WTC11 (cell line): ENCODE measurements around the gene STARD8. TPM values are rescaled to one million over a fixed set of nuclear protein-coding genes. Genes with fewer than 3 reads are reported as not detected.

ENCODE experiments used
- ATAC-seq: fragments of 200-7000 bp; cut with Tn5 transposase; 2 replicates; pipeline ENCODE4 v1.10.0; 2021; ENCODE audit warnings: mild to moderate bottlenecking, moderate library complexity
- CTCF ChIA-PET: fragments of 300-600 bp; sonication (Branson Sonifier 250); formaldehyde crosslinking; loops from one replicate; lab custom pipeline; 2021; ENCODE audit warnings: antibody characterized with exemption; lab: Charles Lee
- POLR2A ChIA-PET: fragments of 350-600 bp; sonication (Branson Sonifier 250); formaldehyde crosslinking; loops from one replicate; lab custom pipeline; 2021; ENCODE audit warnings: antibody characterized with exemption; lab: Charles Lee
- DNase-seq: peaks from one replicate; pipeline ENCODE4 v3.0.0; 2021; ENCODE audit warnings: low spot score
- H3K27ac Mint-ChIP-seq: 2 replicates; pipeline ENCODE4 v1.8.0; 2021; ENCODE audit warnings: mixed read lengths
- H3K27me3 Mint-ChIP-seq: 2 replicates; pipeline ENCODE4 v1.8.0; 2021; ENCODE audit warnings: low read depth, mild to moderate bottlenecking, moderate library complexity, mixed read lengths
- H3K36me3 Mint-ChIP-seq: 2 replicates; pipeline ENCODE4 v1.8.0; 2021; ENCODE audit warnings: mixed read lengths
- H3K4me1 Mint-ChIP-seq: 2 replicates; pipeline ENCODE4 v1.8.0; 2022; ENCODE audit warnings: mixed read lengths
- H3K4me3 Mint-ChIP-seq: 2 replicates; pipeline ENCODE4 v1.8.0; 2021; ENCODE audit warnings: mild to moderate bottlenecking, moderate library complexity, mixed read lengths
- H3K9me3 Mint-ChIP-seq: 2 replicates; pipeline ENCODE4 v1.8.0; 2021; ENCODE audit warnings: mixed read lengths
- AFF4 ChIP-seq: sonication (generic); formaldehyde crosslinking; IDR thresholded peaks from 2 replicates; pipeline ENCODE4 v1.8.1; 2023; ENCODE audit warnings: mild to moderate bottlenecking, missing genetic modification reagents, borderline replicate concordance
- CDX4 ChIP-seq: fragments of 250-450 bp; sonication (Bioruptor Pico); IDR thresholded peaks from 2 replicates; pipeline ENCODE4 v1.9.0; 2021; ENCODE audit warnings: moderate library complexity, mild to moderate bottlenecking, inconsistent platforms, borderline replicate concordance
- E2F4 ChIP-seq: sonication (generic); formaldehyde crosslinking; IDR thresholded peaks from 2 replicates; pipeline ENCODE4 v1.8.1; 2022; ENCODE audit warnings: low read depth, mild to moderate bottlenecking, moderate library complexity, missing genetic modification reagents, borderline replicate concordance
- FOXP4 ChIP-seq: sonication (generic); formaldehyde crosslinking; IDR thresholded peaks from 2 replicates; pipeline ENCODE4 v1.8.0; 2022; ENCODE audit warnings: mild to moderate bottlenecking, missing genetic modification reagents
- GRHL2 ChIP-seq: fragments of 250-450 bp; sonication (Bioruptor Pico); IDR thresholded peaks from 2 replicates; pipeline ENCODE4 v1.8.0; 2022; ENCODE audit warnings: mild to moderate bottlenecking, moderate library complexity; ENCODE audit not compliant: insufficient replicate concordance, severe bottlenecking
- IRF1 ChIP-seq: sonication (generic); formaldehyde crosslinking; IDR thresholded peaks from 2 replicates; pipeline ENCODE4 v1.8.0; 2023; ENCODE audit warnings: missing genetic modification reagents
- MLX ChIP-seq: sonication (generic); formaldehyde crosslinking; IDR thresholded peaks from 2 replicates; pipeline ENCODE4 v1.8.1; 2023; ENCODE audit warnings: mild to moderate bottlenecking, missing genetic modification reagents, moderate library complexity
- MYBL2 ChIP-seq: sonication (generic); formaldehyde crosslinking; IDR thresholded peaks from 2 replicates; pipeline ENCODE4 v1.8.1; 2023; ENCODE audit warnings: mild to moderate bottlenecking, moderate library complexity, missing genetic modification reagents
- PRDM15 ChIP-seq: sonication (generic); formaldehyde crosslinking; IDR thresholded peaks from 2 replicates; pipeline ENCODE4 v1.8.0; 2022; ENCODE audit warnings: missing genetic modification reagents
- SOX15 ChIP-seq: fragments of 250-450 bp; sonication (Bioruptor Pico); IDR thresholded peaks from 2 replicates; pipeline ENCODE4 v1.9.0; 2021; ENCODE audit warnings: mild to moderate bottlenecking
- USF1 ChIP-seq: sonication (generic); formaldehyde crosslinking; IDR thresholded peaks from 2 replicates; pipeline ENCODE4 v1.8.0; 2022; ENCODE audit warnings: mild to moderate bottlenecking, missing genetic modification reagents
- USF2 ChIP-seq: sonication (generic); formaldehyde crosslinking; IDR thresholded peaks from 2 replicates; pipeline ENCODE4 v1.8.1; 2023; ENCODE audit warnings: mild to moderate bottlenecking, missing genetic modification reagents, moderate library complexity
- ZNF263 ChIP-seq: sonication (generic); formaldehyde crosslinking; IDR thresholded peaks from 2 replicates; pipeline ENCODE4 v1.8.1; 2022; ENCODE audit warnings: low read depth, mild to moderate bottlenecking, moderate library complexity, missing genetic modification reagents
- ZNF532 ChIP-seq: fragments of 250-450 bp; sonication (Bioruptor Pico); IDR thresholded peaks from 2 replicates; pipeline ENCODE4 v1.9.0; 2021; ENCODE audit warnings: mild to moderate bottlenecking, borderline replicate concordance
- ZSCAN18 ChIP-seq: fragments of 250-450 bp; sonication (Bioruptor Pico); IDR thresholded peaks from 2 replicates; pipeline ENCODE4 v2.1.2; 2022; ENCODE audit warnings: mild to moderate bottlenecking, moderate library complexity
- total RNA-seq: library from RNA; stranded (reverse); gene quantifications from 3 replicates; pipeline ENCODE4 v1.2.3, GENCODE V29; 2021

Gene STARD8
- total RNA-seq, 1 experiment from 2014 or later: 8.5 TPM

GRCh38 chrX:68685685-68686084 is 38.2 kb downstream of the STARD8 start:
- DNase-seq: peak; percentile 20
- TF ChIP-seq IRF1 (no peak), E2F4 (CRISPR knock-in tag) (no peak), USF2 (CRISPR knock-in tag) (no peak), ZNF263 (CRISPR knock-in tag) (no peak), GRHL2 (no peak), MLX (CRISPR knock-in tag) (no peak), FOXP4 (no peak), AFF4 (CRISPR knock-in tag) (no peak), ZSCAN18 (no peak), CDX4 (no peak), PRDM15 (CRISPR knock-in tag) (no peak), USF1 (no peak), ZNF532 (CRISPR knock-in tag) (no peak), MYBL2 (CRISPR knock-in tag) (no peak), SOX15 (no peak)
- Mint-ChIP-seq H3K4me1 (peaks cover 32% of the 10 kb centered on the region), H3K36me3 (no peaks in the 10 kb centered on the region), H3K27me3 (peaks cover 8% of the 10 kb centered on the region; the same call in 1 of the 2 replicates), H3K4me3 (peak overlapping the region; percentile 64), H3K9me3 (no peaks in the 10 kb centered on the region), H3K27ac (no peak overlapping the region)
- ChIA-PET POLR2A (no interaction called here), CTCF (interaction anchor here (0.6 to 2.6 kb wide), 7 partner anchors 8 to 26 kb away, joined by 3 to 18 read pairs (median 5); no protein-coding TSS in a partner anchor)
- peak; percentile 34; the same call in 1 of the 2 replicates for ATAC-seq
